ENCODE results near the gene OSBPL10.

GRCh38 chr3:31977736-31978135 lies 3.3 kb downstream of the OSBPL10 start:
- TF ChIP-seq POLR2A (IDR thresholded peaks at IDR 0.05) (no peak), CTCF (IDR thresholded peaks at IDR 0.05) (no peak)
